ENCODE measurements around the gene STS.

DNA sequence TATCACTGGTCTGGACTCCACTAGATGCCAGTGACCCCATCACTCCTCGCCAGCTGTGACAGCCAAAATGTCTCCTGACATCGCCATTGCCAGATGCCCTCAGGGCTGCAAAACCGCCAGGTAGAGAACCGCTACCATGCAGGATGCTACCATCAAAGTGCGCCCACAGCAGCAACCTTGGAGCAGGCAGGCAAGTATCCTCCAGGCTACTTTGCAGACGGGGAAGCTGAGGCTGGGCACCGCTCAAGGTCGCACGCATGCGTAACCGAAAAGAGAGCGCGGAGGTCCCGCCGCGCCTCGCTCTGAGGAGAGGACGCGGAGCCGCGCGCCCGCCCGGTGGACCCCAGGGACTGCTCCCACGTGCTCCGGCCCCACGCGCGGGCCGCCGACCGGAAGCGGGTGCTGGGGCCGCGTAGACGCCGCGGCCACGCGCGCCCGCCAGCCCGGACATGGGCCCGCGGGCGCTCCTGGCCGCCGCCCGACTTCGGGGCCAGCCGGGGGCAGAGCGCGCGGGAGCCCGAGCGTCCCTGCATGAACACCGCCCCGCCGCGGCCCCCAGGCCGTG is at the start of gene STS:
- TF ChIP-seq CTCF (IDR thresholded peaks at IDR 0.05; ENCODE audit: extremely low read depth in 1 of 2, insufficient read depth in 1 of 2, low read depth in 1 of 2, low read length in 2 of 2) (no peak), POLR2AphosphoS5 (IDR thresholded peaks at IDR 0.05; ENCODE audit: insufficient read depth, low read depth, low read length) (no peak), POLR2A (IDR thresholded peaks at IDR 0.05; ENCODE audit: low read depth, low read length) (no peak), EZH2 (IDR thresholded peaks at IDR 0.05; ENCODE audit: borderline replicate concordance, low read depth, low read length, severe bottlenecking) (no peak)
